B cell (primary cell): Measurements from ENCODE around the gene WBP1. TPM values are rescaled to one million over a fixed set of nuclear protein-coding genes. Genes with fewer than 3 reads are reported as not detected.

Source experiments
- ATAC-seq: fragments of 200-7000 bp; cut with Tn5 transposase; one replicate; pipeline ENCODE4 v1.10.0; 2021; ENCODE audit warnings: low read depth, mild to moderate bottlenecking, moderate number of reproducible peaks, moderate library complexity
- CTCF ChIA-PET: fragments of 350-600 bp; sonication (Branson Sonifier 250); formaldehyde crosslinking; loops from one replicate; lab custom pipeline; 2021; ENCODE audit warnings: antibody characterized with exemption, inconsistent platforms; lab: Charles Lee
- POLR2A ChIA-PET: fragments of 350-600 bp; sonication (Branson Sonifier 250); formaldehyde crosslinking; loops from one replicate; lab custom pipeline; 2021; ENCODE audit warnings: antibody characterized with exemption; lab: Charles Lee
- DNase-seq: peaks from one replicate; pipeline ENCODE4 v3.0.0; 2013
- H2AFZ ChIP-seq: 2 replicates; pipeline ENCODE4 v1.6.1; 2012; ENCODE audit warnings: mild to moderate bottlenecking, low read depth, low read length; ENCODE audit not compliant: insufficient read depth, poor library complexity, severe bottlenecking
- H3K27ac ChIP-seq, 2 donors: 1 replicate in 1 of 2; 2 replicates in 1 of 2; pipeline ENCODE4 v1.5.1; 2012 to 2013; ENCODE audit warnings: low read length in 2 of 2, mild to moderate bottlenecking in 2 of 2, moderate library complexity in 1 of 2
- H3K27me3 ChIP-seq, 4 experiments: fragments of 200-600 bp in 1 of 4; sonication (generic) in 1 of 4; replicated peaks in 1 of 4; 1 replicate in 2 of 4; 2 replicates in 2 of 4; pipeline versions ENCODE4 v1.6.1 to v1.7.0; 2013 to 2016; ENCODE audit warnings: low read length in 3 of 4, mild to moderate bottlenecking in 2 of 4, mixed read lengths in 1 of 4, moderate library complexity in 1 of 4; ENCODE audit not compliant: insufficient read depth in 4 of 4, control insufficient read depth in 3 of 4; ENCODE audit errors: control extremely low read depth in 1 of 4
- H3K36me3 ChIP-seq, 2 experiments: replicated peaks in 1 of 2; 1 replicate in 1 of 2; 2 replicates in 1 of 2; pipeline versions ENCODE4 v1.6.1 to v1.7.1; 2013; ENCODE audit warnings: low read length in 1 of 2; ENCODE audit not compliant: insufficient read depth in 2 of 2, control insufficient read depth in 1 of 2; ENCODE audit errors: control extremely low read depth in 1 of 2, extremely low read depth in 1 of 2
- H3K4me1 ChIP-seq, 2 donors: fragments of 200-600 bp in 1 of 2; sonication (generic) in 1 of 2; 1 replicate in 1 of 2; 2 replicates in 1 of 2; pipeline versions ENCODE4 v1.5.1 to v1.6.1; 2013 to 2017; ENCODE audit warnings: low read length in 2 of 2; ENCODE audit not compliant: control insufficient read depth in 2 of 2, insufficient read depth in 2 of 2
- H3K4me2 ChIP-seq: replicated peaks from 2 replicates; pipeline ENCODE3; 2012; ENCODE audit warnings: mild to moderate bottlenecking, low read depth, low read length; ENCODE audit not compliant: poor library complexity, severe bottlenecking
- H3K4me3 ChIP-seq, 5 experiments: fragments of 200-600 bp in 1 of 5; sonication (generic) in 1 of 5; 1 replicate in 3 of 5; 2 replicates in 2 of 5; pipeline versions ENCODE4 v1.5.1 to v1.7.0; 2011 to 2016; ENCODE audit warnings: low read length in 4 of 5, mild to moderate bottlenecking in 4 of 5, low read depth in 2 of 5, control low read depth in 1 of 5, moderate library complexity in 1 of 5; ENCODE audit not compliant: insufficient read depth in 1 of 5; ENCODE audit errors: control extremely low read depth in 1 of 5, extremely low read depth in 1 of 5
- H3K79me2 ChIP-seq: fragments of 200-600 bp; sonication (generic); one replicate; pipeline ENCODE4 v1.6.0; 2016; ENCODE audit warnings: low read length; ENCODE audit not compliant: control insufficient read depth, insufficient read depth
- H3K9ac ChIP-seq: fragments of 200-600 bp; sonication (generic); 2 replicates; pipeline ENCODE4 v1.6.1; 2017; ENCODE audit warnings: mild to moderate bottlenecking, low read length, moderate library complexity
- H3K9me3 ChIP-seq, 3 donors: one replicate each; pipeline versions ENCODE4 v1.6.1 to v1.7.1; 2013; ENCODE audit warnings: low read length in 2 of 3; ENCODE audit not compliant: control insufficient read depth in 2 of 3, insufficient read depth in 1 of 3; ENCODE audit errors: control extremely low read depth in 1 of 3
- H4K20me1 ChIP-seq: 2 replicates; pipeline ENCODE4 v1.6.0; 2012; ENCODE audit warnings: mild to moderate bottlenecking, low read length; ENCODE audit not compliant: insufficient read depth, control insufficient read depth, poor library complexity, severe bottlenecking
- H3K27ac Mint-ChIP-seq: one replicate; pipeline ENCODE4 v1.8.0; 2021; ENCODE audit warnings: mixed read lengths
- H3K27me3 Mint-ChIP-seq: one replicate; pipeline ENCODE4 v1.8.0; 2021; ENCODE audit warnings: mixed read lengths
- H3K4me1 Mint-ChIP-seq: one replicate; pipeline ENCODE4 v1.8.0; 2021; ENCODE audit warnings: mixed read lengths
- H3K4me3 Mint-ChIP-seq: one replicate; pipeline ENCODE4 v1.8.0; 2021; ENCODE audit warnings: mixed read lengths
- H3K9me3 Mint-ChIP-seq: one replicate; pipeline ENCODE4 v1.8.0; 2022; ENCODE audit warnings: mixed read lengths; ENCODE audit not compliant: insufficient read depth
- EZH2 ChIP-seq: IDR thresholded peaks from 2 replicates; pipeline ENCODE4 v1.6.1; 2012; ENCODE audit warnings: borderline replicate concordance, low read depth, mild to moderate bottlenecking, moderate library complexity, low read length; ENCODE audit not compliant: insufficient read depth, poor library complexity, severe bottlenecking
- WGBS: methylation state at CpG from one replicate; pipeline ENCODE4 v1.1.5; 2013; ENCODE audit warnings: missing lambda C conversion rate; ENCODE audit not compliant: insufficient coverage; 5-methylcytosine and 5-hydroxymethylcytosine counted together
- intact Hi-C: fragments of 100-400 bp; cut with micrococcal nuclease; formaldehyde crosslinking; loops from one replicate; pipeline ENCODE4 v1.10.0; 2022
- polyA plus RNA-seq: library from polyadenylated mRNA; depleted of rRNA; stranded (reverse); fragments of >200 nt; gene quantifications from 2 replicates; pipeline ENCODE4 v1.2.3, GENCODE V29; 2012
- total RNA-seq, 2 donors: library from RNA; stranded (reverse); fragments of 120-200 nt in 1 of 2; gene quantifications; 1 replicate in 1 of 2; 2 replicates in 1 of 2; pipeline versions ENCODE4 v1.2.3 to v1.2.4, GENCODE V29; 2013 to 2022
- TF ChIP-seq, protein P1 (sequence below): fragments of 200-600 bp; IDR thresholded peaks from one replicate; pipeline ENCODE4 v1.8.0; 2022; ENCODE audit warnings: antibody characterized with exemption, mild to moderate bottlenecking

WBP1 gene
- total and polyA plus RNA-seq, 2 donors (not counting 1 experiment from before 2014, with no cell fraction given) = 98.4 to 207 TPM

GRCh38 chr2:74501335-74502071 lies 43.3 kb downstream of the WBP1 start:
- DNase-seq = no peak
- Histone ChIP-seq H3K4me2 (no peak overlapping the region), H4K20me1 (no peaks in the 10 kb centered on the region), H3K27ac (no peak overlapping the region), H2AFZ (no peak overlapping the region), H3K79me2 (peaks cover 2% of the 10 kb centered on the region), H3K4me3 (no peak overlapping the region), H3K27me3 (peaks cover 0 to 89% (median 38%) of the 10 kb centered on the region in 4 experiments), H3K4me1 (peaks cover 55 to 56% of the 10 kb centered on the region in 2 donors), H3K9me3 (peaks cover 0 to 31% (median 0%) of the 10 kb centered on the region in 3 donors), H3K9ac (no peak overlapping the region), H3K36me3 (peaks cover 0 to 10% of the 10 kb centered on the region in 2 experiments)
- CTCF ChIA-PET = interaction anchor here (0.8 to 3.0 kb wide), 7 partner anchors 8 to 87 kb away, joined by 3 to 16 read pairs (median 4); partner anchors contain the start of genes CCDC142 and TTC31
- POLR2A ChIA-PET = interaction anchor here (1.5 kb wide), 1 partner anchor 19 kb away, joined by 8 read pairs; the partner anchor contains the start of genes CCDC142 and TTC31
- TF ChIP-seq EZH2 = no peak
- TF ChIP-seq, protein P1, sequence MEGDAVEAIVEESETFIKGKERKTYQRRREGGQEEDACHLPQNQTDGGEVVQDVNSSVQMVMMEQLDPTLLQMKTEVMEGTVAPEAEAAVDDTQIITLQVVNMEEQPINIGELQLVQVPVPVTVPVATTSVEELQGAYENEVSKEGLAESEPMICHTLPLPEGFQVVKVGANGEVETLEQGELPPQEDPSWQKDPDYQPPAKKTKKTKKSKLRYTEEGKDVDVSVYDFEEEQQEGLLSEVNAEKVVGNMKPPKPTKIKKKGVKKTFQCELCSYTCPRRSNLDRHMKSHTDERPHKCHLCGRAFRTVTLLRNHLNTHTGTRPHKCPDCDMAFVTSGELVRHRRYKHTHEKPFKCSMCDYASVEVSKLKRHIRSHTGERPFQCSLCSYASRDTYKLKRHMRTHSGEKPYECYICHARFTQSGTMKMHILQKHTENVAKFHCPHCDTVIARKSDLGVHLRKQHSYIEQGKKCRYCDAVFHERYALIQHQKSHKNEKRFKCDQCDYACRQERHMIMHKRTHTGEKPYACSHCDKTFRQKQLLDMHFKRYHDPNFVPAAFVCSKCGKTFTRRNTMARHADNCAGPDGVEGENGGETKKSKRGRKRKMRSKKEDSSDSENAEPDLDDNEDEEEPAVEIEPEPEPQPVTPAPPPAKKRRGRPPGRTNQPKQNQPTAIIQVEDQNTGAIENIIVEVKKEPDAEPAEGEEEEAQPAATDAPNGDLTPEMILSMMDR = no peak
- Mint-ChIP-seq H3K9me3 (no peaks in the 10 kb centered on the region), H3K27me3 (peaks cover 65% of the 10 kb centered on the region), H3K4me3 (peak overlapping the region; percentile 86), H3K27ac (no peak overlapping the region), H3K4me1 (peaks cover 67% of the 10 kb centered on the region)
- 80% methylated on average over 17 of the region's 18 CpGs for WGBS
- ATAC-seq = no peak
- intact Hi-C loops = no loop called here
